Loucy (cell line): ENCODE measurements around the gene TM7SF3.

Source experiments
- EZH2phosphoT487 ChIP-seq: fragments of 200-600 bp; IDR thresholded peaks from 2 replicates; pipeline ENCODE4 v1.6.1; 2018; ENCODE audit warnings: antibody characterized with exemption, mild to moderate bottlenecking, moderate library complexity, borderline replicate concordance
- TF ChIP-seq, protein P1 (sequence below): fragments of 200-600 bp; sonication (generic); conservative IDR thresholded peaks from 2 replicates; pipeline ENCODE4 v1.5.1; 2014; ENCODE audit warnings: mild to moderate bottlenecking, antibody characterized with exemption, low read length

DNA sequence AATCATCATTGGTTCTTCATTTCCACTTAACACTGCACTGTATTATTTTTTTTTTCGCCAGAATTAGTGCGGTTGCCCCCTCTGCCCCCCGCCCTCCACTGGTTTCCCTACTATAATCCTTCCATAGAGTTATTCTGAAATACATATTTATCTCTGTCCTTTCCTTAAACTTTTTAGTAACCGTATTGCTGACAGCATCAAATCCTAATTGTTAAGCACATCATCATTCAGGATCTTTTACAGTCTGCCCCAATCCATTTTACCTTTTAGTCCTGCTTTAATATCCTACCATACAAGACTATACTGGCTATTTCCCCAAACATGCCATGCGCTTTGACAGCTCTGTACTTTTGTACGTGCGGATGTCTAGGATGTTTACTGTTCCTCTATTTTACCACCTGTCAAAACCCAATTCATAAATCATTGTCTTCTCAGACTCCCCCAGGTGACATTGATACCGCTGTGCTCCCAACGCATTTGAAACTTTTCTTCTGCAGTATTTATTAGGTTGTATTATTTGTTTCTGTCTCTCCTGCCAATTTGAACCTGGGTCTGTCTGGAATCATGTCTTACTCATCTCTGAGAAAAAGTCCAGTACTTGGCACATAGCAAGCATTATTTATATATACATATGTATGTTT lies 74.9 kb downstream of the TM7SF3 start:
- TF ChIP-seq, protein P1, sequence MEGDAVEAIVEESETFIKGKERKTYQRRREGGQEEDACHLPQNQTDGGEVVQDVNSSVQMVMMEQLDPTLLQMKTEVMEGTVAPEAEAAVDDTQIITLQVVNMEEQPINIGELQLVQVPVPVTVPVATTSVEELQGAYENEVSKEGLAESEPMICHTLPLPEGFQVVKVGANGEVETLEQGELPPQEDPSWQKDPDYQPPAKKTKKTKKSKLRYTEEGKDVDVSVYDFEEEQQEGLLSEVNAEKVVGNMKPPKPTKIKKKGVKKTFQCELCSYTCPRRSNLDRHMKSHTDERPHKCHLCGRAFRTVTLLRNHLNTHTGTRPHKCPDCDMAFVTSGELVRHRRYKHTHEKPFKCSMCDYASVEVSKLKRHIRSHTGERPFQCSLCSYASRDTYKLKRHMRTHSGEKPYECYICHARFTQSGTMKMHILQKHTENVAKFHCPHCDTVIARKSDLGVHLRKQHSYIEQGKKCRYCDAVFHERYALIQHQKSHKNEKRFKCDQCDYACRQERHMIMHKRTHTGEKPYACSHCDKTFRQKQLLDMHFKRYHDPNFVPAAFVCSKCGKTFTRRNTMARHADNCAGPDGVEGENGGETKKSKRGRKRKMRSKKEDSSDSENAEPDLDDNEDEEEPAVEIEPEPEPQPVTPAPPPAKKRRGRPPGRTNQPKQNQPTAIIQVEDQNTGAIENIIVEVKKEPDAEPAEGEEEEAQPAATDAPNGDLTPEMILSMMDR: no peak
- TF ChIP-seq EZH2phosphoT487: no peak
